NCI-H2107 treated with DMSO at 0.1 percent for 48 hours (cell line): Measurements from ENCODE around the gene HOXA2.

Experiments
- DNase-seq: peaks from one replicate; lab custom pipeline; 2025; ENCODE audit not compliant: unreplicated experiment; lab: John Stamatoyannopoulos, UW

The HOXA2 gene

DNA sequence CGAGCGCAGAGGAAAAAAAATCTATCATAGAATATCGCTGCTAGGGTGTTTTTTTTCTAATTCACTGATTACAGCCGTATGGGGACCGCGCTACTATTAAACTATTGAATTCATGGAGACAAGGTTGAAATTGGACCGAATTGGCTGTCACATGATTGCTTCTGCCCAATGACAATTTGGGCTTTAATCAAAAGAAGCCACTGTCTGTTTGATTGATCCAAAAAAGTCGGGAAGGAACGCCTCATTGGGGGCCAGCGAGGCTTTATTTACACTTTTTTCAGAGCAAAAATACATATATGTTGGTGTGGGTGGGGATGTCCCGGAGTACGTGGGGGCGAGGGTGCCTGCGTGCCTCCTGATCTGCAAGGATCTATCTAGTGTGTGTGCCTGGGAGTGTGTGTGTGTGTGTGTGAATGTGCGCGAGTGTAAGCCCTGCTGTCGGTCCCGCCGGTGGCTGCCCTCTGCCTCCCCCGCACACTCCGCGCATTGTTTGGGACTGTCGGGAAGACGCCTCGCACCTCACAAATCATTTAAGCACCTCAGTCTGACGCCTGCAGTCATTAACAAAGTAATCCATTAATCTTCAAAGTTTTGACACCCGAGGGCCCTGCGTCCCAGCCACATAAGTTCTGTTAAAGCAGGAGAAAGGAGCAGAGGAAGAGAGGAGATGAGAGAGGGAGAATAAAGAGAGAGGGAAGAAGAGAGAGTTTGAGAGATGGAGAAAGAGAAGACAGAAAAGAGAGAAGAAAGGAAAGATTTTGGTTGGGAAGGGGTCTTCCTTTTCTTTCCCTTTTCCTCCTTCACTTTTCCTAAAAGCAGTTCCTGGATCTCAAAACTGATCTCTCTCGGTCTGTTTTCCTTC, at the start of gene HOXA2:
TSS of gene HOXA2 (minus strand) at position 103 of the 862 bp plus-strand sequence. CDS start 183 bp downstream, outside the sequence.
- no peak for DNase-seq

GRCh38 chr7:27151341-27151930, 49.0 kb upstream of the HOXA2 start:
- DNase-seq: no peak

DNA sequence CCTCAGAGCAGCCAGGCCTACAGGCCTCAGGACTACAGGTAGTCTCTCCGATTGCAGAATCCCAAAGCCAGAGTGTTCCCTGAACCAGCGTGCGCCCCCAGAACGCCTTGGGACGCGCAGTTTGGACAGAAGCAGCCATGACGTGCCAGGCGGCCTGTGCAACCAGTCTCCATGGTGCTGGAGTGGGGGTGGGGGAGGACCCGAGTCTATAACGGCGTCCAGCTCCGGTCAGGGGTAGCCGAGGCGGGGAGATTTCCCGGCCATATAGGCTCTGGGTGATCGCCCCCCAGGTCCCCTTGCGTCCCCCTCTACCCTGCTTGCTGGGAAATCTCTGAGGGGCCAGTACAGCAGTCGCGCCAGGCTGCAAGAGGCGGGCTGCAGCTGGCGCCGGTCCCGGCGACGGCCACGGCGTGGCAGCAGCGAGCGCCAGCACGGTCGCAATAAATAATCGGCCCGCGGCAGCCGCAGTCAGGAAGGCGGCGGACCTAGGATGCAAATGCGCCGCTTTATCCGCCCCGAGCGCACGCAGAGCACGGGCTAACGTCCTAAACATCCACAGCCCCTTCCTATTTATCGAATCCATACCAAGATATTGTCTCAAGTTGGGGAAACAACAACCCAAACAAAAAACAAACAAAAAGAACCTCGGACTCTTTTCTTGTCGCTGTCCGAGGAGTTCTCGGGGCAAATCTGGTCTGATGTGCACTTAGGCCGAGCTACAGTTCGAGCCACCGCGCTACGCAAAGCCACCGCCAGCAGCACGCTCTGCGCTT, 48.3 kb upstream of the HOXA2 start:
- DNase-seq: no peak

GRCh38 chr7:27149842-27150567, 47.5 kb upstream of the HOXA2 start:
- DNase-seq: no peak

DNA sequence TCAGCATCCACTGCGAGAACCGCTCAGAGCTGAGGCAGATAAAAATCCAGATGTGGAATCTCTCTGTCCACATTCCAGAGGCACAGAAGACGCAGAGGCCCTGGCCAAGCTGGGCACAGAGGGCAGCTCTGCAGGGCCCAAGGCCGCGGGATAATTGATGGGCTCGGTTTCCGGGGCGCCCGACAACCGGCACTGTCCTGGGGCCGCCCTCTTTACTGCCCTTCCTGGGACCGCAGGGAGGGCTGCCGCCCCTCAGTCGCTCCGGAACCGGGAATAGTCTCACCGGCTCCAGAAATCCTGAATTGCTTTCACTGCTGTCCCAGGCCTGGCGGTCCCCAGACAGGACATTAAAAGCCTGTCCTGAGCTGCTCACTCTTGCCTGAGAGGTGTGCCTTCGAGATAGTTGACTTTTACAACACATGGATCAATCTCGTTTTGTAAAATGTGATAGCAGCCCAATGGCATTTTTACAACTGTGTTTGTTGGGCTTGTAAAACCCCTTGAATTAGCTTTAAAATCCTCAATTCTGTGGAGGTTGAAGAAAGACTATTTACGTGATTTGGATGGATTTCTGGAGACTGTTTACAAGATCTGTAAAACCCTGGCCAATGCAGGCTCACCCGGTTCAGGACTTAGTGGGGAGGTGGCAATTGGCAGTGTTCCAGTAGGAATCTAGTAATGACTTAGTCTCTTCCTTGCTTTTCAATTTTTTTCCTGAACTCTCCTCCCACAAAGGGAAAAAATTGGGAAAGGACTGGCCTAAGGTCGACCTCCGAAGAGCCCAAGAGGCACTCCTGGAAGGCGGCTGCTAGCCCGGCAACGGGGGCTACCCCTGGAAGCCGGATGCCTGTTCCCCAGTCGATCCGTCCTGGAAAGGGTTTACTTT, 46.5 kb upstream of the HOXA2 start:
- DNase-seq: no peak

- DNase-seq: no peak
Measured at GRCh38 chr7:27148031-27148755, 45.7 kb upstream of the HOXA2 start.

- DNase-seq: no peak
Measured at GRCh38 chr7:27147199-27148030, 44.9 kb upstream of the HOXA2 start, which contains the start of gene HOXA6. Gene HOXA6 (minus strand): TSS chr7:27147774. CDS start chr7:27147749, 25 bp downstream.

GRCh38 chr7:27146491-27147198, 44.2 kb upstream of the HOXA2 start:
- DNase-seq: no peak

DNA sequence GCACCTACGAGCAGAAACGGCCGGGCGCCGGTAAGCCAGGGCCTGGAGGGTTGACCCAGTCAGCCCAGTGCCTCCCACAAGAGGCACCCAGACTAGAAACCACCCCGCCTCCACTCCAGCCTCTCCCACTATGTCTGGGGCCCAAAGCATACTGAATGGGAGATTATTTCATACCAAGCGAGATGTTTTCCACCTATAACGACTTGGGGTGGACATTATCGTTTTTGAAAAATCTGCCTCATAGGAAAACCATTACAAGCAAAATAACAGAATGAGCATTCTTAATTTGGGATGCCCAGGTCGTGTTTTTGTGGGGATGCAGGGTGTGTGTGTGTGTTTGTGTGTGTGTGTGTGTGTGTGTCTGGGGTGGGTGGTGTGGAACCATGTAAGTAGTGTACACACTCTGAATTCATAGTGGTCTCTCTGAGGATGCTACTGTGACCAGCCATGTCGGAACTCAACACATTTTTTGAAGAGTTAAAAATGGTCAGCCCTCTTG, 43.5 kb upstream of the HOXA2 start:
- DNase-seq: no peak

DNA sequence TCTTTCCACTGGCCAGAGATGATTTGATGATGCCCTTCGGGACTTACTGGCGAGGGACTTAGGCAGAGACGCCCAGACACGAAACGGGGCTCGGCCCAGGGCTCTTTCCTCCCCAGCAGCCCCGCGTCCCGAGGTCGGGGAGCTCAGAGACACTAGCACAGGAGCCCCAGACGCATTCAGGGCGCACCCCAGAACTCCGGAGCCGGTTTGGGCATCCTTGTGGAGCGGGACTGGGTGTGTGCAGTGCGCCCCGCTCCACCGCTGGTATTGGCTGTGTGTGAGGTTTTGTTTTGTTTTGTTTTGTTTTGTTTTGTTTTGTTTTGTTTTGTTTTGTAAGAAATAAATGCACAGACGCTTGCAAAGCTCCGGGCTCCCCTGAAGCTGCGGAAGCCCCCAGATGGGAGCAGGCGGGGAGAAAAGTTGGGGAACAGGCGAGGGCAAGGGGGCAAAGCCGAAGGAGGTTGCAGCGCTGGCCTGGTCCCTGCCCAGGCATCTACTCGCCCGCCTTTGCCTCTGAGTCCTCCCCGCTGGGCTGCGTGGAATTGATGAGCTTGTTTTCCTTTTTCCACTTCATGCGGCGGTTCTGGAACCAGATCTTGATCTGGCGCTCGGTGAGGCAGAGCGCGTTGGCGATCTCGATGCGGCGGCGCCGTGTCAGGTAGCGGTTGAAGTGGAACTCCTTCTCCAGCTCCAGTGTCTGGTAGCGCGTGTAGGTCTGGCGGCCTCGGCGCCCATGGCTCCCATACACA, 42.9 kb upstream of the HOXA2 start:
- no peak for DNase-seq

DNA sequence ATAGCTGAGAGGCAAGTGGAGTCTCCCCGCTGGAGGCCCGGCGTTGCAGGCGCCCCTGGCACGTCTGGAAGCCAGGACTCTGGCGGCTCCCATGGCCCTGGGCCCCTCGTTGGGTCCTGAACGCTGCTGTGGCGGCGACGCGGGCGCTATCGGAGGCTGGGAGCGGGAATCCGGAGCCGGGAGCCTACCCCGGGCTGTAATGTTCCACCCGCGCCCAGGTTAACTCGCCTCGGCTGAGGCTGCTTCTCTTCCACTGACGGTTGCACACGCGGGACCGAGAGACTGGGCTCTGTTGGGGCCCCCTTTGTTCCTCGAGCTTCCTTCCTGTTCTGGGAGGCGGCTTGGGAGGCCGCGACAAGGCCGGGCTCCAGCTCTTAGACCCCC, 42.3 kb upstream of the HOXA2 start:
- DNase-seq: no peak

DNA sequence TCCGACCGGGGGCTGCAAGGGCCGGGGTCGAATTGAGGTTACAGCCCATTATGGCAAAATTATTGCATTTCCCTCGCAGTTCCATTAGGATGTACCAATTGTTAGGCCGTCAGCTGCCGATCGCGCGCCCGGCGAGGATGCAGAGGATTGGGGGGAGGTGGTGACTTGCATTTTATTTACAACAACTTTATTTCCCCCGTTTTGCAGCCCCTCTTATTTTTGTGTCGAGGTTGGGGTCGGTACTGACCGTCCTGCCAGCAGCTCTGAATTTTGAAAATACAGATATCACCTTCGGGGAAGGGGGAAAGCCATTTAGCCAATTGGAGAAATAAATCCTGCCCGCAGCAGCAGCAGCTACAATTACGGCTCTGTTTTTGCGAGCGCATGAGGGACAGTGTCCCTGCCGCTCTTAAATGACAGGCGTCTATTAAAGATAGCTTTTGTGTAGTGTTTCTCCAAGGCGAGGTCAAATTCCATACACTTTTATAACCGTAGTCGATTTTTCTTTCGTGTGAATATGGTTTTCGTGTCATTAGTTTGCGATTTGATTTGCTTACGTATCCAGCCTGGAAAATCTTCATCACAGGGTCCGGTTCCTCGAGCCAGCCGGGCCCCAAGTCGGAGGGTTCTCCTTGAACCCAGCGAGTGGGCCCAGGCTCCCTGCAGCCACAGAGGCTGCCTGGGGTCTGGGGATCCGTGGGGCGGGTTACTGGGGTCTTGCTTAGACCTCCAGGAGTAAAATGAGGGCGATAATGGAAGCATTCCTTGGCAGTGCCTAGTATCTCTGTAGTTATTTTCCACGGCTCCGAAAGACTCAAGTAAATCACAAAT, 41.7 kb upstream of the HOXA2 start:
- DNase-seq: no peak

DNA sequence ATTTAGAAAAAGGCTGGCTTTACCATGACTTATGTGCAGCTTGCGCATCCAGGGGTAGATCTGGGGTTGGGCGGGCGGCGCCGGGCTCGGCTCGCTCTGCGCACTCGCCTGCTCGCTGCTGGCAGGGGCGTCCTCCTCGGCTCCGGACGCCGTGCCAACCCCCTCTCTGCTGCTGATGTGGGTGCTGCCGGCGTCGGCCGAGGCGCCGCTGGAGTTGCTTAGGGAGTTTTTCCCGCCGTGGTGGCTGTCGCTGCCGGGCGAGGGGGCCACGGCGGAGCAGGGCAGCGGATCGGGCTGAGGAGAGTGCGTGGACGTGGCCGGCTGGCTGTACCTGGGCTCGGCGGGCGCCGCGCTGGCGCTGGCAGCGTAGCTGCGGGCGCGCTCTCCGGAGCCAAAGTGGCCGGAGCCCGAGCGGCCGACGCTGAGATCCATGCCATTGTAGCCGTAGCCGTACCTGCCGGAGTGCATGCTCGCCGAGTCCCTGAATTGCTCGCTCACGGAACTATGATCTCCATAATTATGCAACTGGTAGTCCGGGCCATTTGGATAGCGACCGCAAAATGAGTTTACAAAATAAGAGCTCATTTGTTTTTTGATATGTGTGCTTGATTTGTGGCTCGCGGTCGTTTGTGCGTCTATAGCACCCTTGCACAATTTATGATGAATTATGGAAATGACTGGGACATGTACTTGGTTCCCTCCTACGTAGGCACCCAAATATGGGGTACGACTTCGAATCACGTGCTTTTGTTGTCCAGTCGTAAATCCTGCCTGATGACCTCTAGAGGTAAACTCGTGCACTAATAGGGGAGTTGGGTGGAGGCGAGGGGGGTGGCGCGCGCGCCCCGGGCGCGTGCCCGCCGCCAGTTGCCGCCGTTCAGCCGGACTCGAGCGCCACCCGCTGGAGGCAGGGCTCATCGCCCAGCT, 40.8 kb upstream of the HOXA2 start, which contains the start of gene HOXA5:
TSS of gene HOXA5 (minus strand) at position 659 of the 927 bp plus-strand sequence. CDS start at position 585, 74 bp downstream.
- DNase-seq: no peak

- DNase-seq: no peak
Measured at GRCh38 chr7:27142580-27143022, 40.1 kb upstream of the HOXA2 start.
